HEK293 (cell line): ENCODE results near the gene CD3D.

Source experiments
- CTCF ChIA-PET: fragments of 350-600 bp; formaldehyde crosslinking; extraction: SDS; loops from one replicate; lab custom pipeline; 2021; ENCODE audit warnings: antibody characterized with exemption; lab: Yijun Ruan, JAX
- POLR2A ChIA-PET: fragments of 300-600 bp; formaldehyde crosslinking; extraction: SDS; loops from one replicate; lab custom pipeline; 2020; ENCODE audit warnings: antibody characterized with exemption, inconsistent platforms; lab: Yijun Ruan, JAX
- H3K27ac ChIP-seq: fragments of 200-500 bp; sonication (Bioruptor generic); 2 replicates; pipeline ENCODE4 v1.5.1; 2014; ENCODE audit warnings: low read depth, low read length, control low read depth, inconsistent platforms; ENCODE audit errors: extremely low read depth
- H3K36me3 ChIP-seq, 2 experiments: fragments of 200-500 bp in 1 of 2; sonication (Bioruptor generic) in 1 of 2; 1 replicate in 1 of 2; 2 replicates in 1 of 2; pipeline ENCODE4 v1.5.1; 2014 to 2017; ENCODE audit warnings: inconsistent platforms in 2 of 2, low read length in 2 of 2; ENCODE audit not compliant: control insufficient read depth in 2 of 2, insufficient read depth in 1 of 2
- H3K4me1 ChIP-seq: fragments of 200-500 bp; sonication (Bioruptor generic); 2 replicates; pipeline ENCODE4 v1.5.1; 2014; ENCODE audit warnings: mild to moderate bottlenecking, low read length, inconsistent platforms; ENCODE audit not compliant: control insufficient read depth, insufficient read depth
- H3K4me3 ChIP-seq: 2 replicates; pipeline ENCODE4 v1.5.1; 2011; ENCODE audit warnings: low read depth, mild to moderate bottlenecking, control low read depth, low read length, moderate library complexity
- H3K9me3 ChIP-seq: fragments of 200-500 bp; sonication (Bioruptor generic); 2 replicates; pipeline ENCODE4 v1.5.1; 2014; ENCODE audit warnings: low read depth, low read length, inconsistent platforms; ENCODE audit not compliant: control insufficient read depth, insufficient read depth
- GLI4 ChIP-seq: fragments of 450-650 bp; formaldehyde crosslinking; IDR thresholded peaks from 2 replicates; pipeline ENCODE4 v1.5.1; 2016; ENCODE audit warnings: missing biosample characterization, missing genetic modification characterization
- HOXA7 ChIP-seq: sonication (generic); formaldehyde crosslinking; IDR thresholded peaks from 2 replicates; pipeline ENCODE4 v1.8.1; 2022; ENCODE audit warnings: missing genetic modification reagents, borderline replicate concordance
- HOXD13 ChIP-seq: sonication (generic); formaldehyde crosslinking; IDR thresholded peaks from 2 replicates; pipeline ENCODE4 v1.8.0; 2022; ENCODE audit warnings: missing genetic modification reagents, borderline replicate concordance
- REST ChIP-seq: fragments of 450-650 bp; formaldehyde crosslinking; IDR thresholded peaks from 2 replicates; pipeline ENCODE4 v1.5.1; 2016; ENCODE audit warnings: missing biosample characterization, missing genetic modification characterization
- ZBTB17 ChIP-seq: fragments of 450-650 bp; formaldehyde crosslinking; IDR thresholded peaks from 2 replicates; pipeline ENCODE4 v1.5.1; 2016; ENCODE audit warnings: missing biosample characterization, missing genetic modification characterization
- ZBTB8A ChIP-seq: fragments of 450-650 bp; formaldehyde crosslinking; IDR thresholded peaks from 2 replicates; pipeline ENCODE4 v1.5.1; 2016; ENCODE audit warnings: missing biosample characterization, missing genetic modification characterization
- ZFHX2 ChIP-seq: fragments of 450-650 bp; formaldehyde crosslinking; conservative IDR thresholded peaks from 2 replicates; pipeline ENCODE4 v1.5.1; 2016; ENCODE audit warnings: missing biosample characterization, missing genetic modification characterization
- ZFP37 ChIP-seq: fragments of 450-650 bp; formaldehyde crosslinking; IDR thresholded peaks from 2 replicates; pipeline ENCODE4 v1.5.1; 2016; ENCODE audit warnings: missing biosample characterization, missing genetic modification characterization
- ZNF112 ChIP-seq: fragments of 450-650 bp; formaldehyde crosslinking; IDR thresholded peaks from 2 replicates; pipeline ENCODE4 v1.5.0; 2017; ENCODE audit warnings: missing biosample characterization, missing genetic modification characterization
- ZNF140 ChIP-seq: fragments of 450-650 bp; formaldehyde crosslinking; IDR thresholded peaks from 2 replicates; pipeline ENCODE4 v1.5.1; 2016; ENCODE audit warnings: missing biosample characterization, missing genetic modification characterization
- ZNF148 ChIP-seq: fragments of 450-650 bp; formaldehyde crosslinking; IDR thresholded peaks from 2 replicates; pipeline ENCODE4 v1.5.0; 2017; ENCODE audit warnings: missing biosample characterization, missing genetic modification characterization, borderline replicate concordance
- ZNF157 ChIP-seq: fragments of 450-650 bp; formaldehyde crosslinking; IDR thresholded peaks from 2 replicates; pipeline ENCODE4 v1.5.1; 2016; ENCODE audit warnings: missing biosample characterization, missing genetic modification characterization
- ZNF175 ChIP-seq: fragments of 450-650 bp; formaldehyde crosslinking; IDR thresholded peaks from 2 replicates; pipeline ENCODE4 v1.5.1; 2016; ENCODE audit warnings: missing biosample characterization, missing genetic modification characterization
- ZNF18 ChIP-seq: fragments of 450-650 bp; formaldehyde crosslinking; IDR thresholded peaks from 2 replicates; pipeline ENCODE4 v1.5.1; 2016; ENCODE audit warnings: missing biosample characterization, missing genetic modification characterization
- ZNF23 ChIP-seq: fragments of 450-650 bp; formaldehyde crosslinking; IDR thresholded peaks from 2 replicates; pipeline ENCODE4 v1.5.1; 2016; ENCODE audit warnings: missing biosample characterization, missing genetic modification characterization, borderline replicate concordance
- ZNF280C ChIP-seq: fragments of 450-650 bp; formaldehyde crosslinking; IDR thresholded peaks from 2 replicates; pipeline ENCODE4 v1.5.1; 2016; ENCODE audit warnings: missing biosample characterization, missing genetic modification characterization
- ZNF341 ChIP-seq: fragments of 450-650 bp; formaldehyde crosslinking; IDR thresholded peaks from 2 replicates; pipeline ENCODE4; 2016; ENCODE audit warnings: low read depth, missing biosample characterization, missing genetic modification characterization
- ZNF366 ChIP-seq: fragments of 450-650 bp; formaldehyde crosslinking; conservative IDR thresholded peaks from 2 replicates; pipeline ENCODE4 v1.5.1; 2016; ENCODE audit warnings: missing biosample characterization, missing genetic modification characterization
- ZNF510 ChIP-seq: fragments of 450-650 bp; formaldehyde crosslinking; IDR thresholded peaks from 2 replicates; pipeline ENCODE4 v1.5.1; 2018; ENCODE audit warnings: mild to moderate bottlenecking, missing genetic modification characterization, missing biosample characterization; ENCODE audit not compliant: insufficient replicate concordance
- ZNF529 ChIP-seq: fragments of 450-650 bp; formaldehyde crosslinking; IDR thresholded peaks from 2 replicates; pipeline ENCODE4 v1.5.1; 2017; ENCODE audit warnings: missing genetic modification characterization, missing biosample characterization; ENCODE audit not compliant: insufficient replicate concordance
- ZNF580 ChIP-seq: fragments of 450-650 bp; formaldehyde crosslinking; IDR thresholded peaks from 2 replicates; pipeline ENCODE4 v1.5.1; 2016; ENCODE audit warnings: missing biosample characterization, missing genetic modification characterization
- ZNF585B ChIP-seq: fragments of 450-650 bp; formaldehyde crosslinking; IDR thresholded peaks from 2 replicates; pipeline ENCODE4 v1.5.1; 2016; ENCODE audit warnings: missing biosample characterization, missing genetic modification characterization
- ZNF623 ChIP-seq: fragments of 450-650 bp; formaldehyde crosslinking; IDR thresholded peaks from 2 replicates; pipeline ENCODE4 v1.5.1; 2016; ENCODE audit warnings: missing biosample characterization, missing genetic modification characterization
- ZNF768 ChIP-seq: fragments of 450-650 bp; formaldehyde crosslinking; IDR thresholded peaks from 2 replicates; pipeline ENCODE4 v1.5.1; 2018; ENCODE audit warnings: missing biosample characterization, mild to moderate bottlenecking, missing genetic modification characterization
- ZNF792 ChIP-seq: fragments of 450-650 bp; formaldehyde crosslinking; IDR thresholded peaks from 2 replicates; pipeline ENCODE4 v1.5.1; 2016; ENCODE audit warnings: missing biosample characterization, missing genetic modification characterization
- TF ChIP-seq, protein P1 (sequence below): fragments of 450-650 bp; formaldehyde crosslinking; IDR thresholded peaks from 2 replicates; pipeline ENCODE4 v1.5.1; 2016; ENCODE audit warnings: missing biosample characterization, missing genetic modification characterization

CD3D gene

DNA sequence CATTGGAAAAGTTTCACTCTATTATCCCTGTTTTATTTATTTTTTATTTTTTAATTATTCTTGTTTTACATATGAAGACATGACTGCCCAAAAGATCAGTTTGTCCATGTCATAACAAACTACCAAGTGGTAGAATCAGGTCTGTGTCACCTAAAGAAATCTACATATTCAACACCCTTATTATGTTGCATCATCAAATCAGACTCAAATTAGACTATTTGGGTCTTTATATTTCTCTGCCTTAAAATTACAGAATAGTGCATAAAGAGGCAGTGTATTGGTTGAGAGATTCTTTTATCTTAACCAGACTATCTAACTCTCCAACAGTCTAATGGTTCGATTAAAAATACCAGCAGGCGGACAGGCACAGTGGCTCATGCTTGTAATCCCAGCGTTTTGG lies 40.4 kb upstream of the CD3D start:
- no peak overlapping the region for H3K27ac ChIP-seq
- H3K9me3 ChIP-seq, result no peaks in the 10 kb centered on the region
- ChIA-PET CTCF (no interaction called here), POLR2A (no interaction called here)
- no peak overlapping the region for H3K4me3 ChIP-seq
- no peak for TF ChIP-seq REST (tag by site-specific recombination)
- no peak for TF ChIP-seq ZNF140
- TF ChIP-seq ZNF580, result no peak
- no peak for TF ChIP-seq ZNF175
- TF ChIP-seq ZNF529, result no peak
- no peak for TF ChIP-seq HOXD13 (CRISPR knock-in tag)
- no peak for TF ChIP-seq ZNF366 (tag by site-specific recombination)
- TF ChIP-seq ZNF792 (tag by site-specific recombination), result no peak
- no peak for TF ChIP-seq ZNF768 (tag by site-specific recombination)
- no peak for TF ChIP-seq ZFHX2 (tag by site-specific recombination)
- TF ChIP-seq ZNF112 (tag by site-specific recombination), result no peak
- no peak for TF ChIP-seq HOXA7 (CRISPR knock-in tag)
- TF ChIP-seq, protein P1, sequence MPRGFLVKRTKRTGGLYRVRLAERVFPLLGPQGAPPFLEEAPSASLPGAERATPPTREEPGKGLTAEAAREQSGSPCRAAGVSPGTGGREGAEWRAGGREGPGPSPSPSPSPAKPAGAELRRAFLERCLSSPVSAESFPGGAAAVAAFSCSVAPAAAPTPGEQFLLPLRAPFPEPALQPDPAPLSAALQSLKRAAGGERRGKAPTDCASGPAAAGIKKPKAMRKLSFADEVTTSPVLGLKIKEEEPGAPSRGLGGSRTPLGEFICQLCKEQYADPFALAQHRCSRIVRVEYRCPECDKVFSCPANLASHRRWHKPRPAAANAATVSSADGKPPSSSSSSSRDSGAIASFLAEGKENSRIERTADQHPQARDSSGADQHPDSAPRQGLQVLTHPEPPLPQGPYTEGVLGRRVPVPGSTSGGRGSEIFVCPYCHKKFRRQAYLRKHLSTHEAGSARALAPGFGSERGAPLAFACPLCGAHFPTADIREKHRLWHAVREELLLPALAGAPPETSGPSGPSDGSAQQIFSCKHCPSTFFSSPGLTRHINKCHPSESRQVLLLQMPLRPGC, result no peak
- TF ChIP-seq ZNF148, result no peak
- TF ChIP-seq ZNF18 (tag by site-specific recombination), result no peak
- no peak for TF ChIP-seq GLI4 (tag by site-specific recombination)
- TF ChIP-seq ZNF585B (tag by site-specific recombination), result no peak
- H3K36me3 ChIP-seq, result peaks cover 28 to 98% of the 10 kb centered on the region in 2 experiments
- H3K4me1 ChIP-seq, result no peaks in the 10 kb centered on the region

- Histone ChIP-seq H3K4me3 (no peak overlapping the region), H3K36me3 (peaks cover 30 to 97% of the 10 kb centered on the region in 2 experiments), H3K9me3 (no peaks in the 10 kb centered on the region), H3K4me1 (no peaks in the 10 kb centered on the region), H3K27ac (no peak overlapping the region)
- ChIA-PET POLR2A (no interaction called here), CTCF (interaction anchor here (1.4 kb wide), 1 partner anchor 182 kb away, joined by 6 read pairs; no protein-coding TSS in a partner anchor)
- TF ChIP-seq ZNF341 (tag by site-specific recombination) (no peak), ZBTB17 (tag by site-specific recombination) (no peak), ZNF280C (tag by site-specific recombination) (no peak), ZNF623 (tag by site-specific recombination) (no peak), ZNF510 (tag by site-specific recombination) (no peak), ZBTB8A (no peak), ZNF23 (no peak), ZNF157 (no peak), ZFP37 (no peak)
Observed at GRCh38 chr11:118380571-118380970, 38.1 kb upstream of the CD3D start.
